GM03348 (cell line): Measurements from ENCODE around the gene NBL1.

Experiments
- DNase-seq: peaks from one replicate; pipeline ENCODE4 v3.0.0; 2012; ENCODE audit warnings: low spot score

NBL1 gene, protein sequence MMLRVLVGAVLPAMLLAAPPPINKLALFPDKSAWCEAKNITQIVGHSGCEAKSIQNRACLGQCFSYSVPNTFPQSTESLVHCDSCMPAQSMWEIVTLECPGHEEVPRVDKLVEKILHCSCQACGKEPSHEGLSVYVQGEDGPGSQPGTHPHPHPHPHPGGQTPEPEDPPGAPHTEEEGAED

DNA sequence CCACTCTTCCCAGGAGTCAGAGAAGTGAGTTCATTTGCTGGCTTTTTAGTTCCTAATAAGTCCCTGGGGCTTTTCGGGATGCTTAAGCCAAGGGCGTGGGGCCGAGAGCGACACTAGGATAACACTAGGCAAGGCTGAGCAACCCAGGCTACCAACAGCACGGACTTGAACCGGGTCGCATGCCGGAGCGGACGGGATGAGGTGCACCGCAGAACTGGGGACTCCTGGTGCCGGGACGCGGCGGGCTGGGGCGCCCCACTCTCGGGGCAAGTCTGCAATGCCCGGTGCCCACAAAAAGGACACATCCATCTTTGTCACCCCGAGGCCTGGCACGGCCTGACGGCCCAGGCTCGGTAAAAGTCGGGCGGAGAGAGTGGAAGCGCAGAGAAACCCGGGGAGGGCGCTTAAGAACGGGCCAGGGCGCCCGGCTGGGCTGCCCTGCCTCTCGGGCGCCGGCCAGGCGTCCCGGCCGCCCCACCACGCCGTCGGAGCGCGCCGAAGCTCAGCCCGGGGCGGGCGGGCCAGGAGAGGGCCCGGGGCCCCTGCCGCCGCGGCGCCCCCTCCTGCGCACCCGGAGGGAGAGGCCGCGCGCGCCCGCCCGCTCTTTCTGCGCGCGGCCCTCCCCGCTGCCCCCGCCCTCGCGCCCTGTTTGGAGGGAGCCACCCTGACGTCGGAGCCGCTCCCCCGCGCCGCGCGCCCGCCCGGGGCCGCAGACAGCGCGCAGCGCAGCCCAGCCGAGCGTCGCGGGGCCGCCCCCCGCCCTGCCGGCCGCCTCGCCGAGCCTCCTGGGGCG, at the start of gene NBL1:
Gene NBL1 (plus strand): TSS at position 710 of the 793 bp plus-strand sequence. CDS start 10,720 bp downstream, outside the sequence.
- peak; percentile 93 for DNase-seq

DNA sequence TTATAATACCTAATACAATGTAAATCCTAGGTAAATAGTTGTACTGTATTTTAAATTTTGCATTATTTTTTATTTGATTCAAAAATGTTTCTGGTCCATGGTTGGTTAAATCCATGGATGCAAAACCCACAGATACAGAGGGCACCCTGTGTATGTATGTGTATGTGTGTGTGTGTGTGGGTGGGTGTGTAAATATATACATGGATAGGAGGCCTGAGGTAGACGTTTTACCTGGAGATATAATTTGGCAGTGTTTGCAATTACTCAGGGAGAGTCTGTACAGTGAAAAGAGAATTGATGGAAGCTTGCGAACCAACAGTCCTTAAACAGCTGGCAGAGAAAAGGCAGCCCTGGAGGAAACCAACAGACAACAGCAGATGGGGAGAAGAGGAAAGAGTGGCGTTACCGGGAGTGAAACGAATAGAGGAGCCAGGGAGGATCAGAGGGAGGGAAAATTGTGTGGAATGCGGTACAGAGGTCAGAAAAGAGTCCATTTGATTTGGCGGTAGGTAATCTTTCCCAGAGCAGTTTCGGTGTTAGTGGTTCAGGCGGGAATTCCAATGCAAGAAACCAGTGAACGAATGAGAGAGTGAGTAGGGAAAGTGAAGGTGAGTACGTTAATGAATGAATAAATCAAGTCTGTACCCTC, 47.9 kb upstream of the NBL1 start:
- peak; percentile 50 for DNase-seq

DNA sequence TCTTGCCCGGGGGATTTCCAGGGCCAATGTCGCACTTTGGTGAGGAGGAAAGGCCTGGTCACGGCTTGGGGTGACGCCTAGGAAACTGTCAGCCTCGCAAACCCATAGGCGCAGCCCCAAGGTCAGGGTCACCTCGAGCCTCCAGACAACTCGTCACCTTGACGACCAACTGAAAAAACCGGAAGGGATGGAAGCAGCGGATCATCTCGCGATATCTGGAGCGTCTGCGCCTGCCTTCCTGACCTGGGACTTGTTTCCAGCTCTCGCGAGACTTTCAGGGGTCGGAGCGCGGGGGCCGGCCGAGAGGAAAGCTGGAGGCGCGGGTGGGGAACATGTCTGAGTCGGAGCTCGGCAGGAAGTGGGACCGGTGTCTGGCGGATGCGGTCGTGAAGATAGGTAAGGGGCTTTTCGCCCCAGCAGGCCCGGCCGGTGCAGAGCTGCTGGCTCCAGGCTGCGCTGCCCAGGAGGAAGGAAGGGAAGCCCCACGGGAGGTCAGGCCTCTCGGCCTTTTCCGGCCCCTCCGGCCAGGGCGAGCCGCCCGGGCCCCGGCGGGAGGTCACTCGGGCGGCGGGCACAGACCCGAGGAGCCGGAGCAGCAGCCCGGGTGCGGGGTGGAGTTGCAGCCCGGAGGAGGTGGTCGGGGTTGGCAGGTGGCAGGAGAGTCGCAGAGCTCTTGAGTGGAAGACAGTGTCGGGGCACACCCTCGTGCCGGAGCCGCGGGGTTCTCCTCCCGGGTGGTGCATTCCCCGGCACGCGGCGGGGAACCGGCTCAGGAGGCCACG, 47.2 kb upstream of the NBL1 start:
- peak; percentile 97 for DNase-seq

DNA sequence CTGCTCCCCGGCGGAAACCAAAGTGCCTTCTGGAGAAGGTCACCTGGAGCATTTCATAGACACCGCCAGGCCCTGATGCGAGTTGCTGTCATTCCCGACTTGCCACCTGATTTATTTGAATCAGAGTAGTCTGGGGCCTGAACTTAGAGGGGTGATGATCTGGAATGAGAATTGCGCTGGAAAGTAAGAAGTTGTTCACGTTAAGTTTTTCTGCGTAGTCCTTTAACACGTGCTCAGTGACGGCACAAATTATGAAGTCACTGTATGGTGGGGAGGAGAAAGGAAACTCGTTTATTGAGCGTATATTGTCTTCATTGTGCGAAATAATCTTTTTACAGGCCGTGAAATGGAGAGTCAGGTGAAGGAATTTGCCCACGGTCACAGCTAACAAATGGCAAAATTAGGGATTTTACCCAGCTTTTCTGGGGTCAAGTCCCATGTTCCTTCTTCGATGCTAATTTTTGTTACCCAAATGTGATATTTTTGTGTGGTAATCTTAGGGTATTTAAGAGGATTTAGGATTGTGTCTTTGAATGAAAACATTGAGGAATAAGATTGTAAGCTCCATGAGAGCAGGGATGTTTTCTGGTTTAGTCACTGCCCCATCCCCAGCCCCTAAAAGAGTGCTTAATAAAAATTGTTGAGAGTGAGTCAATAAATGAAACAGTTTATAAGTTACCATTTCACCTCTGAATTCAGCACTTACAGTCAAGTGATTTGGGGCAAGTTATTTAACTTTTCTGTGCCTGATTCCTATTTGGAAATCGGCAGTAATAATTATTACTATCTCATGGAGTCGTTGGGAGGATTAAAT, 46.4 kb upstream of the NBL1 start:
- DNase-seq: peak; percentile 31

DNA sequence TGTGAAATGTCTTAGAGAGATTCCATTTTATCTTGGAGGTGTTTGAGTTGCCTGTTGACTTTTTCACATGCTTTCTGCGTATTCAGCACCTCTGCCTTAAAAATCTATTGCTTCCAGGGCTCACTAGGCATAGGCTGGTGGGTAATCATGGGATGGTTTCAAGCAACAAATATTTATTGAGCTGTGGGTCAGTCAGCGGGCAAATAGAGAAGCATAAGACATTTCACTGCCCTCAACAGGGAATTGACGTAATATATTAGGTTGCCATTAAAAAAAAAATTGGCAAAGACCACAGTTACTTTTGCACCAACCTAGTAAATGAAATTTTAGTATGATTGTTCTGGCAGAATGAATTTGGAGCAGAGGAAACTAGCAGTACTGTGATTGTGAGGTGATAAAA, 44.3 kb upstream of the NBL1 start:
- DNase-seq: no peak

DNA sequence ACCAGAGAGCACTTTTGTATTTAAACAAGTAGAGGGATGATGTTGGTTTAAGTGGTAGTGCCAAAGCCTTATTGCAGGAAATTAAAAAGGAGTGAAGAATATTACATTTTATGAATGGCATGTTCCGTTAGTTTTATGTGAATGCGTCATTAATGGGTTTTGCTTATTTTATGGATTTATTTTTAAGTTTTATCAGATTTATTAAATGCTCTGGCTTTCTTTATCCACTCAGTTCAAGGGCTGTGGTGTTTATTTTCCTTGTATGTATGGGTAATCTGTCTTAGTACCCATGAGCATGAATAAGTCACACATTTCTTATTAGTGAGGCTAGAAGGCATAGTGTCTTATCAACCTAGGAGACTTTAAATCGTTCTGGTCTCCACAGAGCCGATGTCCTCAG, 41.6 kb upstream of the NBL1 start:
- DNase-seq: no peak

DNA sequence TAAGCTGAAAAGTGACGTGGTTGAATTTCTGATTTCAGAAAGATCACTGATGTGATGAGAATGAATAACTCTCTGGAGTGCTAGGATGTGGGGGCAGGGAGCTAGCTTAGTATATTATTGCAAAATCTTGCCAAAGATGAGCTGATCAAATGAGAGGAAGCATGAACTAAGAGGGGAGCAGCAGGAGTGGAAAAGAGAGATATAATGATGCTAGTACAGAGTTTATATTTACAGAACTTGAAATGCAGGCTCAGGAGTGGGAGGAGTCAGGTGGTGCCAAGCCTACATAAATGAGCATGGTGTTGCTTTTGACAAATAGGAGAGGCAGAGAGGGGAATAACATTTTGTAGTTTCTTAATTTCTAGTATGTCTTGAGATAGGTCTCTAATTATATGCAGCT, 38.1 kb upstream of the NBL1 start:
- no peak for DNase-seq

DNA sequence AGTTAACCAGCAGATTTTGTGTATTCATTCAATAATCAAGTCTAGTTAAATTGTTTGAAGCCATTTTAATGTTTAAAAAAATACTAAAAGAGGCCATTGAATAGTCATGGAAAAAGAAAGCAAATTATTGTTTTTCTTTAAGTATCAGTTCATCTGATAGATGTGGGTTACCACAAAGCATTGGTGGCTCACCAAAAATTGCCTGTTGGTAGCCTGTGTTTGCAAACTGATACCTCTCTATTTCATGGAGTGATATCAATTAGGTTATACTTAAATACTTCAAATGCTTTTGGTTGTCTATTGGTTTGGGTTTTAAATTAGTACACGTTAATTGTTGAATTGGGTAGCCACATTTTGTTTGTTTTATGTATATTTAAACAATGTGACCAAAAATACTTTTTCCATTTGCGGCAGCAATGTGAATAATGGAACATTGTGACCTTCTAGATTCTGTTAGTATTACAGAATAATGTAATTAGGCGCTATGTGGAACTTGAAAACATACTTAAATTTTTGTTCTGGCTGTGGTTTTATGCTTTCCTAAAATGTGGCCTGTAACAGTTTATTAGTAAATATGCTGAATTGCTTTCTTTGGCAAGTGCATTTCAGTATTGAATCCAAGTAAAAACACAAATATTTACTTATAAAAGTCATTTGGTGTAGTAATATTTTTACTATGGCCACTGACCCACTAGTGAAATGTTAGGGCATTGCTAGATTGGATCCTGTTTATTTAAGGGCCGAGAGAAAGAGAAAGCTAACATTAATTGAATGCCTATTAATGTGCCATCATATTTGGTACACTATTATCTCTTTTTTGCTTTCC, 37.1 kb upstream of the NBL1 start:
- no peak for DNase-seq

DNA sequence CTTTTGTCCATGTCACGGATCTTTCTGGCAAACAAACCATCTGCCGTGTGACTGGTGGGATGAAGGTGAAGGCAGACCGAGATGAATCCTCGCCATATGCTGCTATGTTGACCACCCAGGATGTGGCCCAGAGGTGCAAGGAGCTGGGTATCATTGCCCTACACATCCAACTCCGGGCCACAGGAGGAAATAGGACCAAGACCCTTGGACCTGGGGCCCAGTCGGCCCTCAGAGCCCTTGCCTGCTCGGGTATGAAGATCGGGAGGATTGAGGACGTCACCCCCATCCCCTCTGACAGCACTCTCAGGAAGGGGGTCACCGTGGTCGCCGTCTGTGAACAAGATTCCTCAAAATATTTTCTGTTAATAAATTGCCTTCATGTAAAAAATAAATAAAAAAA, 35.9 kb upstream of the NBL1 start:
- DNase-seq: no peak

DNA sequence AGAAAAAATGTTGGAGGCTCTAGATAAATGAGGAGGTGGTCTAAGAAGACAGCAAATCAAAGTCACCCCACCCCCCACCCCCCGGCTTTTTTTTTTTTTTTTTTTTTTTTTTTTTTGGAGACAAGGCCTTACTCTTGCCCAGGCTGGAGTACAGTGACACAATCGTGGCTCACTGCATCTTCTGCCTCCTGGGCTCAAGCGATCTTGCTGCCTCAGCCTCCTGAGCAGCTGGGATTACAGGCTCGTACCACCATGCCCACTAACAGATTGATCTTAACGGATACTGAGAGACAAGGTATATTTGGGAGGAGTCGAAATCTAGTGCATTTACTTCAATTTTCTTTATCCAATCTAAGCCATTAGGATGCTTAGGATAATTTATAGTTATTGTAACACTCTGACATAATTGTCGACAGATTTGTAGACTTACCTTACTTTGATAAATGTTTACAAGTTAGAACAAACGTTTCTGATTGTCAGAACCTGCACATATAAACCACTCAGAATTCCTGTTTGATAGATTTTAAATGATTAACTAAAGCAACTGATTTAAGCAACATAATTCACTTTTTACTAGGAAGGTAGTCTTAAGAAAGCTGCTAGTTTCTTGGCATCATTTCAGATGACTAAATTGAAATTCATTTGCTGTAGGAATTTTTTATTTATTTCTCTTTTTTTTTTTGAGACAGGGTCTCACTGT, 33.7 kb upstream of the NBL1 start:
- no peak for DNase-seq

DNA sequence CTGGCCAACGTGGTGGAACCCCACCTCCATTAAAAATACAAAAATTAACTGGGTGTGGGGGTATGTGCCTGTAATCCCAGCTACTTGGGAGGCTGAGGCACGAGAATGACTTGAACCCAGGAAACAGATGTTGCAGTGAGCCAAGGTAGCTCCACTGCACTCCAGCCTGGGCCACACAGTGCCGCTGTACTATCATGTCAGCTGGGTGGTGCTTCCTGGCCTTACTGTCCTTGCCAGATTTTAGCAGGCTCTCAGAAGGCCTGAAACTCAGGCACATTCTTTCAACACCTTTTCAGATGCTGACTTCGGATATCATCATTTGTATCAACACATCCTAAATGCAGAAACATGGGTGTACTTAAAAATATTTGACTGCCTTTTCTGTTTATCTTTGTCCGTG, 31.6 kb upstream of the NBL1 start:
- no peak for DNase-seq

DNA sequence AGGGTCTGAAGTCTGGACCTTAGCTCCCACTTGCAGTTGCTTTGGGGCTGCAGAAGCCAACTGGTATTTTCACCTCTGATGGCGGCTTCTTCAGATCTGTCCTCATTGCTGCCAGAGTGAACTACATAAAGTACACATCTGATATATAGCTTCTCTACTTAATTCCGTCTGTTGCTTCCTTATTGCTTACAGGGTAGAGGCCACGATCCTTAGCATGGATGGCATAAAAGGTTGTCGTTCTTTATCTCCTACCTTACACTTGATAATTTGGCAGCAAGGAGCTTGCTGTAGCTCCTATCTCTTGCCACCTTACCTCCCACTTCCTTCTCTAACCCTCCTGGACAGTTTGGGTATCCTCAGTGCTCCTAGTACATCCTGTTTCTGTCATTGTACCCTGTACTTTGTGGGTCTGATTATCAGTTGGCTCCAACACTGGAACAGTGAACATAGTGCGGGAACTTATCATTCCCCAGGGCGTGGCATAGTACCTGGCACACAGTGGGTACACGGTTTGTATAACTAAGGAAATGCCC, 30.9 kb upstream of the NBL1 start:
- no peak for DNase-seq

DNA sequence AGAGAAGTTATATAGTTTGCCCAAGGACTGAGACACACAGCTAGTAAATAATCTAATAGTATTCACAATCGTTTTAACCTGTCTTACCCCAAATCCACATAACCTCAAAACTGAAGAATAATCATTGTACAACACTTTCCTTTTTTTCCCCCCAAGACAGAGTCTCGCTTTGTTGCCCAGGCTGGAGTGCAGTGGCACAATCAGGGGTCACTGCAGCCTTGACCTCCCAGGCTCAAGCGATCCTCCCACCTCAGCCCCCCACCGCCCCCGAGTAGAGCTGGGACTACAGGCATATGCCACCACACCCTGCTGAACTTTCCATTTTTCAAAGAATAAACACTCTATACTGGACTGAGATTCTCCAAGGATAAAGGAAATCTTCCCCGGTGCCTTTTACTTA, 28.7 kb upstream of the NBL1 start:
- DNase-seq: no peak

DNA sequence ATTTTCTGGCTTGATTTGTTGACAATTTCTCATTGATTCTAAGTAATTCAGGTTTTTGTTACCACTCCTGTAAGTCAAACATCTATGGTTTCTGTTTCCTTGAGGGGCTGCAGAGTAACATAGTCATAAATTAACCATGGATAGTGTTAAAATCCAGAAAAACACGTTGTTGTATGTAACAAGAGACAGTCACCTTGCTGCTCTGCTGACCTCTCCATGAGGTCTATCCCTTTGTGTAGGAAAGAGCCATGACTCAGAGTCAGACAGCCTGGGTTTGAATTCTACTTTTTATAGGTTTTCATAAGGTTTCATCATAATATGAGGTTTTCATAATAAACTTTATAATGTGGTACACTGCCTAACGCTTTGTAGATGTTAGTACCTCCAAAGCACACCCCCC, 27.6 kb upstream of the NBL1 start:
- DNase-seq: peak; percentile 31

DNA sequence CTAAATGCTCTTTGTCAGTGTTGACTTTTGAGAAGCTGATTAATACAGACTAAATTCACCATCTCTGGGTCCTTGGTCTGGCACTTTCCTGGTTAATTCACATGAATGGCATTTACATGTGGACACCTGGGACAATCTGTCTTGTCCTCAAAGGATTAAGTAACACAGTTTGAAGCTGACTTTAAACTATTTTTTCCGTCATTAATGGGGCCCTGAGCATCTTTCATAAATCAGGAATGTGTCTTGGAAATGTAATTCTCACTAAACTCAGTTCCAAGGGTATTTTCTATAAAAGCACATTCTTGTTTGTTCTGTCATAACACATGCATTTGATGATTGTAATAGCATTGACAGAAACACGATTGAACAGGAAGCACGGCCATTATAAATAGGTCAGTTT, 26.7 kb upstream of the NBL1 start:
- DNase-seq: peak; percentile 21

DNA sequence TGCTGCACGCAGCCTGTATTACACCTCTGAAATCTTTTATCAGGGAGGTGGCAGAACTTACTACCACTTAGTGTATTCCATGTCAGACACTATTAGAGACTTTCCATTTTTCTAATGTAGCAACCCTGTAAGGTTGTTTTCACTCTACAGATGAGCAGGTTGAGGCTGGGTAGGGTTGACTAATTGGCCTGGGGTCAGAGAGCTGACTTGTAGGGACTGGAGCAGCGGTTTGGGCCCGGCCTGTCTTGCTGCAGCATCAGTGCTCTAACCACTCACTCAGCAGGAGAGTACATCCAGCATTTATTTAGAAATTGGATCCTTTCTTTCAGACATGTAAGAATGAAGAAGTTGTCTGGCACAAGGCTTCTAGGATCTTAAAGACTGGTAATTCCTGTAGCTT, 25.7 kb upstream of the NBL1 start:
- DNase-seq: no peak

DNA sequence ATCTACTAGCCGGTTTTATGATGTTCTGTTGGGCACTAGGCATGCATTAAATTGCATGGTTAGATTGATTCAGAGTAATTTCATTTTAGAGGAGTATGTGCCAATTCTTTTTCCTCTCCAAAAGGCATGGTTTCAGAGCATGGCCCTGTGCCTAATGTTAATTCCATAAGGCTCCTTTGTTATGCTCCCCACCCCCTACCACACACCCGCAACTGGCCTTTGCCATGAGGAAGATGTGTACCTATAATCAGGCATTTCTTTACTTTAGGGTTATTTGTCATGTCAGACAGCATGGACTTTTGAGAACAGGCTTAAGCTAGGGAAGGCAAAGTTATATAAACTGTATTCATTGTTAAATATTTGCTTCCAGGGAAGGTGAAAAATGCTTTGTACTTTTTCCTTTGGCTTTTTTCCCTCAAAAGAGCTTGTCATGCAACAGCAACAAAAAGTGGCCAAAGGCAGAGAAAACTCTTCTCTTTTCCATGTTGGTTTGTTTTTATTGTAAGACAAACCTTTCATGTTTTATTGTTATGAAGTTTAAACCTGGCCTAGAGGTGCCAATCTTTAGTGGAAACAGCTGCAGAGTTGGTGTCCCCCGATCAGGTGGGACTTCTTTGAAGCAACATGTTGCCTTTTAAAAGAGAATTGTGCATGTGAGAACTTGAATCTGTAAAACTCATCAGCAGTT, 24.3 kb upstream of the NBL1 start:
- no peak for DNase-seq

DNA sequence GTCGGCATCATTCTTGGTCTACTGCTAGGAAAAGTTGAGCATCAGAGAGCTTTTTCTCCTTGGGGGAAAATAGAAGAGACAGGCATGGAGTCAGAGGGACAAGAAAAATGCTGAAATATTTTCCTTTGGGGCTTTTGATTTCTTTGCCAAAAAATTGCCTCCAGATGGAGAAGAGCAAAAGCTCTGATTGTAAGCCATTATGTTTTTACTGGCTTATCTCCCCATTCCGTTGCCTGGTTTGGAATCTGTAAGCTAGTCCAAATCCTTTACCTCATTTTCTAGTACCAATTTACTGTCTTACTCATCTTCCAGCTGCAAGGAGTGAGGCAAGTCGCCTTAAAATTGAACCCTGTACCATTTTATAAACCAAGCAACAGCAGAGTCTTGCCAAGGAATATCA, 23.3 kb upstream of the NBL1 start:
- DNase-seq: peak; percentile 59

DNA sequence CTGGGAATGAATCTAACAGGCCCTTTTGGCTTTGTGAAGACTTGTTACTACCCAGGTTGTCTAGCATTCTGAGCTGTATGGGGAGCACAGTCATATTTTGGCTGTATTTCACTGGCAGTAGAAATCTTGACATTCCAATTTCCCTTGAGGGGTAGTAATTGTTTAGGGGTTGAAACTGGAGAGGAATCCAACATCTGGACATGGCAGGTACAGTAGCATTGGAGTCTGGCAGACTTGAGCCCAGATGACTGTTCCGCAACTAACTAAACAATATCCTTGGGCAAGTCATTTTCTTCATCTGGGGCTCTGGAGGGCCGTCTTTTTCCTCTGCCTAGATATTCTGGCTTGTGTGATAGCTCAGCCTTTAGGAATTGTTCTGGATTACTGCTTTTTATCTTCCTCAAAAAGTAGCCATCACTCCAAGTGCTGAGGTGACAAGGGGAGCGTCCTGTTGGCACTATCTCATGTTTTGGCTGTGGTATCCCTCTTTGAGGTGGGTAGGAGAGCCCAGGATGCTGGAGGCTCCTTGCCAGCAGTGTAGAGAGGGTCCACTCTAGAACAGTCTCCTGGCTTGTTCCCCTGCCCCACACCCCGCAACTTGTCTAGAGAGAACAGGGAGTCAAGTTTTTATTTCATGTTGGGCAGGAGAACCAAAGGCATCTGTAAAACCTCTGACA, 22.7 kb upstream of the NBL1 start:
- peak; percentile 27 for DNase-seq
